ENCODE results near the gene CBFA2T2.

Gene CBFA2T2

GRCh38 chr20:33653218-33653899 lies 163.5 kb downstream of the CBFA2T2 start:
- no peak overlapping the region for H3K4me3 ChIP-seq (replicated peaks; ENCODE audit: low read depth, low read length)
- DNase-seq (ENCODE audit: extremely low read depth, low read depth): no peak
- TF ChIP-seq CTCF (IDR thresholded peaks at IDR 0.05; ENCODE audit: low read depth, low read length, missing control alignments): peak; percentile 92

- H3K4me3 ChIP-seq (replicated peaks; ENCODE audit: low read depth, low read length): no peak overlapping the region
- DNase-seq (ENCODE audit: extremely low read depth, low read depth): no peak
Observed at GRCh38 chr20:33653900-33654596, 164.2 kb downstream of the CBFA2T2 start.

GRCh38 chr20:33654680-33655161 lies 164.8 kb downstream of the CBFA2T2 start:
- no peak for TF ChIP-seq CTCF (IDR thresholded peaks at IDR 0.05; ENCODE audit: low read depth, low read length, missing control alignments)

More at GRCh38 chr20:33653900-33654596, 164.2 kb downstream of the CBFA2T2 start:
- no peak for TF ChIP-seq CTCF (IDR thresholded peaks at IDR 0.05; ENCODE audit: low read depth, low read length, missing control alignments)

GRCh38 chr20:33655164-33655563 lies 165.3 kb downstream of the CBFA2T2 start:
- no peak for TF ChIP-seq CTCF (IDR thresholded peaks at IDR 0.05; ENCODE audit: low read depth, low read length, missing control alignments)
- DNase-seq (ENCODE audit: extremely low read depth, low read depth): no peak
- no peak overlapping the region for H3K4me3 ChIP-seq (replicated peaks; ENCODE audit: low read depth, low read length)

More at GRCh38 chr20:33654680-33655161, 164.8 kb downstream of the CBFA2T2 start:
- H3K4me3 ChIP-seq (replicated peaks; ENCODE audit: low read depth, low read length): no peak overlapping the region
- no peak for DNase-seq (ENCODE audit: extremely low read depth, low read depth)

- no peak for DNase-seq (ENCODE audit: extremely low read depth, low read depth)
- no peak for TF ChIP-seq CTCF (IDR thresholded peaks at IDR 0.05; ENCODE audit: low read depth, low read length, missing control alignments)
- no peak overlapping the region for H3K4me3 ChIP-seq (replicated peaks; ENCODE audit: low read depth, low read length)
Observed at GRCh38 chr20:33656010-33656782, 166.3 kb downstream of the CBFA2T2 start.

- no peak for TF ChIP-seq CTCF (IDR thresholded peaks at IDR 0.05; ENCODE audit: low read depth, low read length, missing control alignments)
- no peak for DNase-seq (ENCODE audit: extremely low read depth, low read depth)
- no peak overlapping the region for H3K4me3 ChIP-seq (replicated peaks; ENCODE audit: low read depth, low read length)
Observed at GRCh38 chr20:33656783-33657703, 167.1 kb downstream of the CBFA2T2 start.

All from HFF-Myc (cell line).